ENCODE measurements around the gene GBE1. TPM values are rescaled to one million over a fixed set of nuclear protein-coding genes. Genes with fewer than 3 reads are reported as not detected.

GBE1 gene
- total RNA-seq, 1 donor from 2014 or later = 25.0 TPM

GRCh38 chr3:81764665-81765064 is 3.2 kb upstream of the GBE1 start:
- H3K27ac ChIP-seq = no peak overlapping the region
- H3K36me3 ChIP-seq = no peaks in the 10 kb centered on the region
- H3K9me3 ChIP-seq = no peaks in the 10 kb centered on the region
- no peak for DNase-seq (ENCODE audit: extremely low spot score in 2 of 2)
- no peaks in the 10 kb centered on the region for H3K27me3 ChIP-seq
- H3K4me1 ChIP-seq = peaks cover 6% of the 10 kb centered on the region
- no peak for TF ChIP-seq POLR2A (IDR thresholded peaks at IDR 0.05)
- no peak for TF ChIP-seq CTCF (IDR thresholded peaks at IDR 0.05)
- TF ChIP-seq POLR2AphosphoS5 (IDR thresholded peaks at IDR 0.05; ENCODE audit: insufficient read depth in 1 of 2, low read depth in 1 of 2) = no peak
- intact Hi-C loops (cut with DNase I) = no loop called here
- no peak overlapping the region for H3K4me3 ChIP-seq

GRCh38 chr3:81764002-81764401 is 2.6 kb upstream of the GBE1 start:
- Histone ChIP-seq H3K4me1 (peaks cover 10% of the 10 kb centered on the region), H3K9me3 (no peaks in the 10 kb centered on the region), H3K27me3 (no peaks in the 10 kb centered on the region), H3K27ac (no peak overlapping the region), H3K4me3 (no peak overlapping the region), H3K36me3 (no peaks in the 10 kb centered on the region)
- TF ChIP-seq POLR2AphosphoS5 (IDR thresholded peaks at IDR 0.05; ENCODE audit: insufficient read depth in 1 of 2, low read depth in 1 of 2) = no peak
- no peak for TF ChIP-seq POLR2A (IDR thresholded peaks at IDR 0.05)
- no peak for TF ChIP-seq CTCF (IDR thresholded peaks at IDR 0.05)
- intact Hi-C loops (cut with DNase I) = no loop called here
- DNase-seq (ENCODE audit: extremely low spot score in 2 of 2) = no peak

GRCh38 chr3:81763001-81763400 is 1.6 kb upstream of the GBE1 start:
- Histone ChIP-seq H3K4me1 (peaks cover 20% of the 10 kb centered on the region), H3K9me3 (no peaks in the 10 kb centered on the region), H3K27ac (no peak overlapping the region), H3K4me3 (no peak overlapping the region), H3K36me3 (no peaks in the 10 kb centered on the region), H3K27me3 (no peaks in the 10 kb centered on the region)
- intact Hi-C loops (cut with DNase I) = no loop called here
- TF ChIP-seq POLR2A (IDR thresholded peaks at IDR 0.05) (no peak), CTCF (IDR thresholded peaks at IDR 0.05) (no peak)
- DNase-seq (ENCODE audit: extremely low spot score in 2 of 2) = no peak

GRCh38 chr3:81761904-81762580 is 597 bp upstream of the GBE1 start:
- H3K36me3 ChIP-seq = no peaks in the 10 kb centered on the region

More at GRCh38 chr3:81761904-81762580, 597 bp upstream of the GBE1 start:
- no peaks in the 10 kb centered on the region for H3K9me3 ChIP-seq
- peak overlapping the region; percentile 98 for H3K27ac ChIP-seq
- no peak for DNase-seq (ENCODE audit: extremely low spot score in 2 of 2)
- intact Hi-C loops (cut with DNase I) = no loop called here
- TF ChIP-seq POLR2A (IDR thresholded peaks at IDR 0.05) (no peak), POLR2AphosphoS5 (IDR thresholded peaks at IDR 0.05; ENCODE audit: insufficient read depth in 1 of 2, low read depth in 1 of 2) (no peak), CTCF (IDR thresholded peaks at IDR 0.05) (no peak)
- peaks cover 29% of the 10 kb centered on the region for H3K4me1 ChIP-seq
- H3K27me3 ChIP-seq = no peaks in the 10 kb centered on the region
- peak overlapping the region; percentile 54 to 77 for H3K4me3 ChIP-seq

Data from vagina (tissue), 2 donors.